Esophagus squamous epithelium (tissue), 4 donors: ENCODE data around the gene COX19.

ENCODE experiments used
- POLR2A ChIP-seq, 4 donors: fragments of 450-650 bp; IDR thresholded peaks; one replicate each; pipeline ENCODE4 v1.6.1; 2017; ENCODE audit warnings: antibody characterized with exemption in 4 of 4, mild to moderate bottlenecking in 4 of 4, moderate library complexity in 3 of 4
- TF ChIP-seq, protein P1 (sequence below), 6 experiments: fragments of 450-650 bp in 4 of 6; fragments of 200-600 bp in 2 of 6; sonication (generic) in 2 of 6; IDR thresholded peaks; one replicate each; pipeline ENCODE4 v1.5.1; 2016 to 2019; ENCODE audit warnings: antibody characterized with exemption in 6 of 6, mild to moderate bottlenecking in 4 of 6, moderate library complexity in 4 of 6

DNA sequence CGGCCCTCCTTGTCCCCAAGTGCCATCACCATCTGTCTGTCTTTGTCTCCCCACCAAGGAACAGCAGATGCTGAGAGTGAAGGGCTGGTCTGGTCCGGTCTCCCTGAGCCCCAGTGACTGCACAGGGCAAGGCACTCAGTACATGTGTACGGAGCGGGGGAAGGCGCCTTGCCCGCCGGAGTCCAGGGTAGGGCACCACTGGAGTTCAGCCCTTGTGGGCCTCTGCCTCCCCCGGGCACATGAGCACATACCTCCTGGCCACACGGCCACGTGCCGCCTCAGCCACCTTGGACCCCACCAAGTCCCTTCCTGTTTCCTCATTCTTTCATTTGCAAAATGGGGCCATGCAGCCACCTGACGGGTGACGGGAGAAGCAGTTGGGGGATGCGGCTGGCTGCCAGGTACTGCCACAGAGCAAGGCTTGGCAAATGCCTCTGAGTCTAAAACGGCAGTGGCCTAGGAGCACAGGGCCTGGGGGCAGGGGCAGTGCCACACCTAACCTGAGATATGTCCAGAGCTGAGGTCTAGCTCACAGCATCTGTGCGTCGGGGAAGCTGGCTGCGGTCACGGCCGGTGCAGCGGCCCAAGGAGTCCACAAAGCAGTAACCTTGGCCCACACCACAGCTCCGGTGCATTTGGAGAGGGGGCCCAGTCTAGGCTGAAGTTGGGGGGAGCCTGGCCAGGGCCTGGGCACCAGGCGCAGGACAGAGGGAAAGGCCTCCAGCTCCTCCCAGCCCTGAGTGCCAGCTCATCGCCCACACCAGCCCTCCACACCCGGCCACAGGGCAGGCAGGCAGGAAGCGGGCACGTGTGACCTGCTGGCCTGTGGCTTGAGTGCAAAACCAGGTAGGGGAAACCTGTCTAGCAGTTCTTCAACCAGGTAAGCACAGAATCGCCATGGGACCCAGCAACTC is 26.1 kb downstream of the COX19 start:
- TF ChIP-seq, protein P1, sequence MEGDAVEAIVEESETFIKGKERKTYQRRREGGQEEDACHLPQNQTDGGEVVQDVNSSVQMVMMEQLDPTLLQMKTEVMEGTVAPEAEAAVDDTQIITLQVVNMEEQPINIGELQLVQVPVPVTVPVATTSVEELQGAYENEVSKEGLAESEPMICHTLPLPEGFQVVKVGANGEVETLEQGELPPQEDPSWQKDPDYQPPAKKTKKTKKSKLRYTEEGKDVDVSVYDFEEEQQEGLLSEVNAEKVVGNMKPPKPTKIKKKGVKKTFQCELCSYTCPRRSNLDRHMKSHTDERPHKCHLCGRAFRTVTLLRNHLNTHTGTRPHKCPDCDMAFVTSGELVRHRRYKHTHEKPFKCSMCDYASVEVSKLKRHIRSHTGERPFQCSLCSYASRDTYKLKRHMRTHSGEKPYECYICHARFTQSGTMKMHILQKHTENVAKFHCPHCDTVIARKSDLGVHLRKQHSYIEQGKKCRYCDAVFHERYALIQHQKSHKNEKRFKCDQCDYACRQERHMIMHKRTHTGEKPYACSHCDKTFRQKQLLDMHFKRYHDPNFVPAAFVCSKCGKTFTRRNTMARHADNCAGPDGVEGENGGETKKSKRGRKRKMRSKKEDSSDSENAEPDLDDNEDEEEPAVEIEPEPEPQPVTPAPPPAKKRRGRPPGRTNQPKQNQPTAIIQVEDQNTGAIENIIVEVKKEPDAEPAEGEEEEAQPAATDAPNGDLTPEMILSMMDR (IDR thresholded peaks at IDR 0.05): no peak
- no peak for TF ChIP-seq POLR2A (IDR thresholded peaks at IDR 0.05)
